ENCODE measurements around the gene EPB42. TPM values are rescaled to one million over a fixed set of nuclear protein-coding genes. Genes with fewer than 3 reads are reported as not detected.
A peak's percentile ranks its signal among the peaks of the same experiment; 100 is the strongest.

Gene EPB42
- total RNA-seq, 2 donors from 2014 or later = 1.1 TPM

DNA sequence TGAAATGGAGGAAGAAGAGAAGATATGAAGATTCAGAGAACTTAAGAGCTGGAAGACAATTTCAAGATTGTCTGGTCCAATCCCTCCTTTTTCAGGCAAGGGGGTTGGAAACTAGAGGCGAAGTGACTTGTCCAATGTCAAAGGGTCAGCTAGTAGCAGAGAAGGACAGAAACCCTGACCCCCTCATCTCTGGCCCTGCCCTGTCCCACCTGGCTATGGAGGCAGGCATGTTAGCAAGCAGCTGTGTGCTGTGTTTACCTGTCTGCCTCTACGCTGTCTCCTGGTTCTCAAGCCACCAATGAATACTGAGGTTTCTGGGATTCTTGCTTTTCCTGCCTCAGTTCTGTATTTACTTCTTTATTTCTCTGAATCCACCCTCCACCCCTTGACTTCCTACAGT, 45.6 kb upstream of the EPB42 start:
- no peaks in the 10 kb centered on the region for H3K9me3 ChIP-seq
- DNase-seq (ENCODE audit: low spot score) = peak; percentile 4
- H3K4me1 ChIP-seq = no peaks in the 10 kb centered on the region
- no peaks in the 10 kb centered on the region for H3K36me3 ChIP-seq
- H3K4me3 ChIP-seq = no peak overlapping the region
- no peak overlapping the region for H3K27ac ChIP-seq
- no peaks in the 10 kb centered on the region for H3K27me3 ChIP-seq
- TF ChIP-seq, protein P1, sequence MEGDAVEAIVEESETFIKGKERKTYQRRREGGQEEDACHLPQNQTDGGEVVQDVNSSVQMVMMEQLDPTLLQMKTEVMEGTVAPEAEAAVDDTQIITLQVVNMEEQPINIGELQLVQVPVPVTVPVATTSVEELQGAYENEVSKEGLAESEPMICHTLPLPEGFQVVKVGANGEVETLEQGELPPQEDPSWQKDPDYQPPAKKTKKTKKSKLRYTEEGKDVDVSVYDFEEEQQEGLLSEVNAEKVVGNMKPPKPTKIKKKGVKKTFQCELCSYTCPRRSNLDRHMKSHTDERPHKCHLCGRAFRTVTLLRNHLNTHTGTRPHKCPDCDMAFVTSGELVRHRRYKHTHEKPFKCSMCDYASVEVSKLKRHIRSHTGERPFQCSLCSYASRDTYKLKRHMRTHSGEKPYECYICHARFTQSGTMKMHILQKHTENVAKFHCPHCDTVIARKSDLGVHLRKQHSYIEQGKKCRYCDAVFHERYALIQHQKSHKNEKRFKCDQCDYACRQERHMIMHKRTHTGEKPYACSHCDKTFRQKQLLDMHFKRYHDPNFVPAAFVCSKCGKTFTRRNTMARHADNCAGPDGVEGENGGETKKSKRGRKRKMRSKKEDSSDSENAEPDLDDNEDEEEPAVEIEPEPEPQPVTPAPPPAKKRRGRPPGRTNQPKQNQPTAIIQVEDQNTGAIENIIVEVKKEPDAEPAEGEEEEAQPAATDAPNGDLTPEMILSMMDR (IDR thresholded peaks at IDR 0.05) = no peak

GRCh38 chr15:43260011-43260615, 39.3 kb upstream of the EPB42 start:
- TF ChIP-seq, protein P1 (IDR thresholded peaks at IDR 0.05) = no peak
- no peaks in the 10 kb centered on the region for H3K4me1 ChIP-seq
- no peak for DNase-seq (ENCODE audit: low spot score)
- H3K36me3 ChIP-seq = no peaks in the 10 kb centered on the region
- H3K27me3 ChIP-seq = no peaks in the 10 kb centered on the region
- no peak overlapping the region for H3K27ac ChIP-seq
- no peak overlapping the region for H3K4me3 ChIP-seq
- H3K9me3 ChIP-seq = no peaks in the 10 kb centered on the region

DNA sequence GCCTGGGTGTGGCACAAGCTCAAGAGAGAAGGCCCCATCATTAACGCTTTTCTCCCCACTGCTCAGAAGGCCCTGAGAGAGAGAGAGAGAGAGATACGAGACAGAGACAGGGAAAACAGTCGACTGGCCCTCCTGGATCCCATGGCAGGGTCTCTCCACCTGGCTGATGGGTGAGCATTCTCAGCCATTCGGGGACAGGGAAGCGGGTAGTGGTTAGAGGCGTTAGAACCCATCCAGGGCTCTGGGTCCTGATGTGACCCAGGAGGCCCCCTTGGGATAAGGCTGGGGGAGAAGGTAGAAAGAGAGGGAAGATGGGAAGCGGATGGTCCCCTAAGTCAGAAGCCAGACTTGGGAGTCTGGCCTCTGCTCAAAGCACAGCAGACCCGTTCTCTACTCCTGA, 38.0 kb upstream of the EPB42 start:
- no peaks in the 10 kb centered on the region for H3K9me3 ChIP-seq
- no peak overlapping the region for H3K4me3 ChIP-seq
- no peak for DNase-seq (ENCODE audit: low spot score)
- TF ChIP-seq, protein P1 (IDR thresholded peaks at IDR 0.05) = no peak
- no peaks in the 10 kb centered on the region for H3K27me3 ChIP-seq
- H3K4me1 ChIP-seq = no peaks in the 10 kb centered on the region
- H3K27ac ChIP-seq = no peak overlapping the region
- no peaks in the 10 kb centered on the region for H3K36me3 ChIP-seq

DNA sequence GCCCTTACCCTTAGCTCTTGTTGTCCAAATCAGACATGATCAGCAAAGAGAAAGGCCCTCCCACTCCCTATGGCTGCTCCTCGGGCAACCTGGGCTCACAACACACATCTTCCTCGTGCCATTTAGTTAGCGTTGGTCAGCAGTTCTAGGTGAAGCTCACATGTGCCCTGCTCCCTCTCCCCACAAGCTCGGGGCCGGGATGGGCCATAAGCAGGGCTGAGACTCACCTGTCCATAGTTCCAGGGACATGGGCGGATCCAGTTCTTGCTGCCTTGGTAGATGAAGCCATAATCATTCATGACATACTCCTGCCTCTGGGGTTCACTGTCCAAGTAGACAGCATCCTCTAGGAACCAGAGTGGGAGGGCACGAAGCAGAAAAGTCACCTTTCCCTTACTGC, 35.5 kb upstream of the EPB42 start:
- no peak overlapping the region for H3K4me3 ChIP-seq
- no peak for DNase-seq (ENCODE audit: low spot score)
- no peaks in the 10 kb centered on the region for H3K36me3 ChIP-seq
- no peak overlapping the region for H3K27ac ChIP-seq
- no peaks in the 10 kb centered on the region for H3K9me3 ChIP-seq
- TF ChIP-seq, protein P1 (IDR thresholded peaks at IDR 0.05) = no peak
- no peaks in the 10 kb centered on the region for H3K4me1 ChIP-seq
- H3K27me3 ChIP-seq = no peaks in the 10 kb centered on the region

GRCh38 chr15:43255376-43255775, 34.6 kb upstream of the EPB42 start:
- no peaks in the 10 kb centered on the region for H3K36me3 ChIP-seq

More at GRCh38 chr15:43255376-43255775, 34.6 kb upstream of the EPB42 start:
- Histone ChIP-seq H3K4me1 (no peaks in the 10 kb centered on the region), H3K4me3 (no peak overlapping the region), H3K27ac (no peak overlapping the region), H3K9me3 (no peaks in the 10 kb centered on the region), H3K27me3 (no peaks in the 10 kb centered on the region)
- DNase-seq (ENCODE audit: low spot score) = no peak
- TF ChIP-seq, protein P1 (IDR thresholded peaks at IDR 0.05) = no peak

All from right atrium auricular region (tissue), 2 donors.